GM06990 (cell line): Measurements from ENCODE around the gene CNTNAP2.

Experiments
- DNase-seq: peaks from one replicate; pipeline ENCODE4 v3.0.0-alpha.2; 2011; ENCODE audit not compliant: insufficient read length; ENCODE audit errors: extremely low read depth
- H3K27me3 ChIP-seq: replicated peaks from 2 replicates; pipeline ENCODE4 v1.6.0; 2011; ENCODE audit warnings: low read length; ENCODE audit not compliant: control insufficient read depth, insufficient read depth
- H3K36me3 ChIP-seq: 2 replicates; pipeline ENCODE4 v1.5.1; 2011; ENCODE audit warnings: low read length; ENCODE audit not compliant: control insufficient read depth, insufficient read depth
- H3K4me3 ChIP-seq: replicated peaks from 2 replicates; pipeline ENCODE4 v1.5.1; 2011; ENCODE audit warnings: low read depth, mild to moderate bottlenecking, control low read depth, low read length
- CTCF ChIP-seq: IDR thresholded peaks from 2 replicates; pipeline ENCODE4 v1.5.1; 2011; ENCODE audit warnings: low read length, control low read depth, mild to moderate bottlenecking, inconsistent platforms; ENCODE audit not compliant: insufficient read depth, poor library complexity, severe bottlenecking

CNTNAP2 gene

GRCh38 chr7:147173883-147174282 is 1057.3 kb downstream of the CNTNAP2 start:
- H3K4me3 ChIP-seq: no peak overlapping the region
- no peaks in the 10 kb centered on the region for H3K27me3 ChIP-seq
- no peaks in the 10 kb centered on the region for H3K36me3 ChIP-seq
- TF ChIP-seq CTCF: no peak
- no peak for DNase-seq

GRCh38 chr7:147182874-147183273 is 1066.3 kb downstream of the CNTNAP2 start:
- Histone ChIP-seq H3K36me3 (no peaks in the 10 kb centered on the region), H3K27me3 (no peaks in the 10 kb centered on the region), H3K4me3 (no peak overlapping the region)
- DNase-seq: no peak
- no peak for TF ChIP-seq CTCF

GRCh38 chr7:147183276-147183675 is 1066.7 kb downstream of the CNTNAP2 start:
- H3K4me3 ChIP-seq: no peak overlapping the region
- H3K36me3 ChIP-seq: no peaks in the 10 kb centered on the region
- no peak for TF ChIP-seq CTCF
- no peak for DNase-seq
- H3K27me3 ChIP-seq: no peaks in the 10 kb centered on the region

GRCh38 chr7:147188467-147188866 is 1071.9 kb downstream of the CNTNAP2 start:
- Histone ChIP-seq H3K27me3 (no peaks in the 10 kb centered on the region), H3K4me3 (no peak overlapping the region), H3K36me3 (no peaks in the 10 kb centered on the region)
- no peak for DNase-seq
- TF ChIP-seq CTCF: no peak

- no peak for DNase-seq
- Histone ChIP-seq H3K4me3 (no peak overlapping the region), H3K36me3 (no peaks in the 10 kb centered on the region), H3K27me3 (no peaks in the 10 kb centered on the region)
- no peak for TF ChIP-seq CTCF
Measured at GRCh38 chr7:147193476-147193875, 1076.9 kb downstream of the CNTNAP2 start.

GRCh38 chr7:147196481-147196880 is 1079.9 kb downstream of the CNTNAP2 start:
- Histone ChIP-seq H3K4me3 (no peak overlapping the region), H3K36me3 (no peaks in the 10 kb centered on the region), H3K27me3 (no peaks in the 10 kb centered on the region)
- TF ChIP-seq CTCF: no peak
- no peak for DNase-seq
